Ascending aorta (tissue), 2 donors: ENCODE results near the gene PARD6A. TPM values are rescaled to one million over a fixed set of nuclear protein-coding genes. Genes with fewer than 3 reads are reported as not detected.

Experiments used
- DNase-seq, 2 donors: peaks; one replicate each; pipeline ENCODE4 v3.0.0-alpha.2; 2019; ENCODE audit warnings: low spot score in 2 of 2
- H3K27ac ChIP-seq, 2 donors: fragments of 200-600 bp; sonication (generic); one replicate each; pipeline ENCODE4 v1.5.1; 2016 to 2017; ENCODE audit warnings: mild to moderate bottlenecking in 1 of 2
- H3K27me3 ChIP-seq: fragments of 200-600 bp; sonication (generic); one replicate; pipeline ENCODE4 v1.5.1; 2017
- H3K36me3 ChIP-seq, 2 donors: fragments of 200-600 bp; sonication (generic); one replicate each; pipeline ENCODE4 v1.5.1; 2016
- H3K4me1 ChIP-seq, 2 donors: fragments of 200-600 bp; sonication (generic); one replicate each; pipeline ENCODE4 v1.5.1; 2016 to 2017; ENCODE audit warnings: mild to moderate bottlenecking in 1 of 2
- H3K4me3 ChIP-seq, 2 donors: fragments of 200-600 bp; sonication (generic); one replicate each; pipeline ENCODE4 v1.5.1; 2016 to 2017; ENCODE audit warnings: mild to moderate bottlenecking in 1 of 2
- H3K9me3 ChIP-seq, 2 donors: fragments of 200-600 bp; sonication (generic); one replicate each; pipeline ENCODE4 v1.5.1; 2016
- CTCF ChIP-seq, 3 experiments: fragments of 200-600 bp in 2 of 3; fragments of 450-650 bp in 1 of 3; sonication (generic) in 2 of 3; IDR thresholded peaks; one replicate each; pipeline ENCODE4 v1.5.1; 2016 to 2019; ENCODE audit warnings: antibody characterized with exemption in 3 of 3, mild to moderate bottlenecking in 1 of 3, moderate library complexity in 1 of 3
- intact Hi-C: fragments of 100-400 bp; cut with DNase I; formaldehyde crosslinking; loops from one replicate; pipeline ENCODE4 v1.15.1; 2023
- total RNA-seq: library from RNA; depleted of rRNA; stranded (reverse); fragments of >200 nt; gene quantifications from one replicate; pipeline ENCODE4 v1.1.0, GENCODE V29; 2016

The PARD6A gene
- total RNA-seq, 1 donor from 2014 or later, result 8.4 TPM

- Histone ChIP-seq H3K4me3 (no peak overlapping the region), H3K27ac (no peak overlapping the region), H3K4me1 (peaks cover 0 to 5% of the 10 kb centered on the region in 2 donors), H3K36me3 (no peaks in the 10 kb centered on the region), H3K9me3 (no peaks in the 10 kb centered on the region), H3K27me3 (peaks cover 42% of the 10 kb centered on the region)
- intact Hi-C loops, result no loop called here
- no peak for DNase-seq
- no peak for TF ChIP-seq CTCF (IDR thresholded peaks at IDR 0.05)
Observed at GRCh38 chr16:67647681-67648080, 13.1 kb upstream of the PARD6A start.

GRCh38 chr16:67648088-67648763 is 12.5 kb upstream of the PARD6A start:
- no peak for DNase-seq
- Histone ChIP-seq H3K9me3 (no peaks in the 10 kb centered on the region), H3K4me1 (peaks cover 1 to 6% of the 10 kb centered on the region in 2 donors), H3K27me3 (peaks cover 42% of the 10 kb centered on the region), H3K4me3 (no peak overlapping the region), H3K27ac (no peak overlapping the region), H3K36me3 (no peaks in the 10 kb centered on the region)
- TF ChIP-seq CTCF (IDR thresholded peaks at IDR 0.05), result no peak
- intact Hi-C loops, result no loop called here

GRCh38 chr16:67648764-67649407 is 11.9 kb upstream of the PARD6A start:
- Histone ChIP-seq H3K27me3 (peaks cover 42% of the 10 kb centered on the region), H3K4me1 (peaks cover 5 to 12% of the 10 kb centered on the region in 2 donors), H3K4me3 (no peak overlapping the region), H3K27ac (no peak overlapping the region), H3K36me3 (no peaks in the 10 kb centered on the region), H3K9me3 (no peaks in the 10 kb centered on the region)
- no peak for TF ChIP-seq CTCF (IDR thresholded peaks at IDR 0.05)
- no peak for DNase-seq
- intact Hi-C loops, result no loop called here

GRCh38 chr16:67649494-67649931 is 11.2 kb upstream of the PARD6A start:
- H3K27me3 ChIP-seq, result peaks cover 45% of the 10 kb centered on the region
- H3K27ac ChIP-seq, result no peak overlapping the region
- intact Hi-C loops, result no loop called here
- peaks cover 5 to 12% of the 10 kb centered on the region in 2 donors for H3K4me1 ChIP-seq
- no peaks in the 10 kb centered on the region for H3K36me3 ChIP-seq
- no peak overlapping the region for H3K4me3 ChIP-seq
- no peak for TF ChIP-seq CTCF (IDR thresholded peaks at IDR 0.05)
- DNase-seq, result no peak
- no peaks in the 10 kb centered on the region for H3K9me3 ChIP-seq

GRCh38 chr16:67650023-67650422 is 10.7 kb upstream of the PARD6A start:
- Histone ChIP-seq H3K4me1 (peaks cover 5 to 8% of the 10 kb centered on the region in 2 donors), H3K36me3 (no peaks in the 10 kb centered on the region), H3K27me3 (peaks cover 40% of the 10 kb centered on the region), H3K9me3 (no peaks in the 10 kb centered on the region), H3K27ac (no peak overlapping the region), H3K4me3 (no peak overlapping the region)
- TF ChIP-seq CTCF (IDR thresholded peaks at IDR 0.05), result no peak
- intact Hi-C loops, result no loop called here
- DNase-seq, result no peak
